ENCODE data around the gene NGF.

Gene NGF

DNA sequence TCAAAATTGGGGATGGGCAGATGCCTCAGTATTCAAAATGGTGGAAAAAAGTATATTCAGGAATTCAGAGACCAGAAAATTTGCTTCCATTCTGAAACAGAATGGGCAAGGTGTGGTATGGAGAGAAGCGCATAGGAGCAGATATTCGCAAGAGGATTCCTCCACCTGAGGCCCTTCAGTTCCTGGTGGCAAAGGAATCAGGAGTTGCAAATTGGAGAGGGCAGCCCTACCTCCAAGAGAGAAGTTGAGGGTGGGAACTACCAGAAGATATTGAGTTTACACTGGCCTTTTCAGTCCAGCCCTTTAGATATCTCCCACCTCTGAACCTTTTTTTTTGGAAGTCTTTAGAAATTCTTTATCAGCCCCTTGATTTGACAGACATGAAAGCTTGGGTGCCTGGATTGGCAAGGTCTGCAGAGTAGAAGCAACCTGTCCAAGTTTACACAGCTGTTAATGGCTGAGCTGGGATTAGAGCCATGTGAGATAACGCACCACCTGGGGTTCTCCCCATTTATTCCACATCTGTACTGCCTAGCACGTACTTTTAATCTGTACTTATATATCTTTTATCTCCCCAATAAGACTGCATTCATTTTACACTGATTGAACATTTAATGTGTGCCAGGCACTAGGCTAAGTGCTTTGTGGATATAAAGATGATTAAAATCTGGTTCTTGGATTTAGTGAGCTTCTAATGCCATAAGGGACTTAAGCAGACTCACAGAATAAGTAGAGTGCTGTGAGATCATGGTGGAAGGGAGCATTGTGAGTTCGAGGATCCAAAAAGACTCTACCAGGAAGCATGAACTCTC, 99.5 kb downstream of the NGF start:
- DNase-seq (ENCODE audit: low spot score) = no peak

DNA sequence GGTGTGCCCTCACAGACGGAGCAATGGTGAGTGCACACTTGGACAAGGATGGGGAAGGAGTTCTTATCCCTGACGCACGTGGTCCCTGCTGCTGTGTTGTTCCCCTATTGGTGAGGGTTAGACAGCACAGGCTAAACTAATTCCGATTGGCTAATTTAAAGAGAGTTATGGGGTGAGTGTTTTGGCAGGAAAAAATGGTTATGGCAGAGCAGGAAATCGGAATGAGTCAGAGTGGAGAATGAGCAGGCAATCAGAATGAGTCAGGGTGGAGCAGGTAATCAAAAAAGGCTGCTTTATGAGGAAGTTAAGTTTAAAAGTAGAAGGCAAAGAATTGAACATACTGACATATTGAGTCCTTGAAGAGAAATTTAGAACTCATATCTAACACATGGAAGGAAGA, 100.5 kb downstream of the NGF start:
- DNase-seq (ENCODE audit: low spot score) = no peak

DNA sequence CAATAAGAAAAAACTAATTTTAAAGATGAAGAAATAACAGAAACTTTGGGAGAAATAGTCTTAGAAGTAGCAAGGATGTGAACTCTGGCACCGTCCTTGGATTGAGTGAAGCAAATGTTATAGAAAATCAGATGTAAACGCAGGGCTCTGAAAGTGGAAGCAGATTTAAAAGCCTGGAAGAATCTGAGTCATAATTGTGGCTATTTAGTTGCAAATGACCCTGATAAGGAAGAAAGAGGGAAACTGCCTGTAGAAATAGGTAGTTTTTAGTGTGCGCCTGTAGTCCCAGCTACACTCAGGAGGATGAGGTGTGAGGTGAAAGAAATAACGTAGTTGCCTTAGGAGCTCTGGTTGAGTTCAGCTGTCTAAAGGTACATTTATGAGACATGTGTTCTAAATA, 101.0 kb downstream of the NGF start:
- no peak for DNase-seq (ENCODE audit: low spot score)
